Brain microvascular endothelial cell (primary cell): ENCODE data around the gene SUPT20H.

Experiments used
- DNase-seq: peaks from one replicate; pipeline ENCODE4 v3.0.0-alpha.2; 2020
- H3K27ac ChIP-seq: fragments of 250-450 bp; sonication (Bioruptor Pico); 2 replicates; pipeline ENCODE4 v1.5.1; 2020; ENCODE audit warnings: mild to moderate bottlenecking, moderate library complexity
- H3K27me3 ChIP-seq: fragments of 250-450 bp; sonication (Bioruptor Pico); replicated peaks from 2 replicates; pipeline ENCODE4 v1.5.1; 2020; ENCODE audit warnings: mild to moderate bottlenecking
- H3K36me3 ChIP-seq: fragments of 250-450 bp; sonication (Bioruptor Pico); replicated peaks from 2 replicates; pipeline ENCODE4 v1.5.1; 2020; ENCODE audit warnings: mild to moderate bottlenecking
- H3K4me3 ChIP-seq: 2 replicates; pipeline ENCODE4 v1.5.1; 2011; ENCODE audit warnings: low read depth, mild to moderate bottlenecking, control low read depth, low read length, moderate library complexity
- CTCF ChIP-seq: IDR thresholded peaks from 2 replicates; pipeline ENCODE4 v1.5.1; 2011; ENCODE audit warnings: low read depth, mild to moderate bottlenecking, moderate library complexity, low read length, control low read depth, inconsistent platforms; ENCODE audit errors: missing control alignments
- in situ Hi-C: cut with HindIII; loops from 2 replicates; pipeline ENCODE4 v1.10.0; 2017; ENCODE audit warnings: low sequenced_read_pairs, low pct_ligation_motif_present

Gene SUPT20H

GRCh38 chr13:37011788-37012187 is 47.7 kb downstream of the SUPT20H start:
- Histone ChIP-seq H3K4me3 (no peak overlapping the region), H3K27me3 (no peaks in the 10 kb centered on the region), H3K27ac (no peak overlapping the region), H3K36me3 (peaks cover 49% of the 10 kb centered on the region)
- in situ Hi-C loops: no loop called here
- no peak for DNase-seq
- TF ChIP-seq CTCF: no peak

GRCh38 chr13:37011002-37011401 is 48.5 kb downstream of the SUPT20H start:
- no peak for DNase-seq
- H3K27ac ChIP-seq: no peak overlapping the region
- TF ChIP-seq CTCF: no peak
- peaks cover 52% of the 10 kb centered on the region for H3K36me3 ChIP-seq
- in situ Hi-C loops: no loop called here
- no peak overlapping the region for H3K4me3 ChIP-seq
- no peaks in the 10 kb centered on the region for H3K27me3 ChIP-seq

- no peaks in the 10 kb centered on the region for H3K27me3 ChIP-seq
- no peak for DNase-seq
- in situ Hi-C loops: no loop called here
- no peak overlapping the region for H3K4me3 ChIP-seq
- no peak overlapping the region for H3K27ac ChIP-seq
- peaks cover 52% of the 10 kb centered on the region for H3K36me3 ChIP-seq
- TF ChIP-seq CTCF: no peak
These were observed 49.1 kb downstream of the SUPT20H start for GRCh38 chr13:37010424-37010823.

- in situ Hi-C loops: no loop called here
- TF ChIP-seq CTCF: no peak
- no peak for DNase-seq
- Histone ChIP-seq H3K27ac (no peak overlapping the region), H3K27me3 (no peaks in the 10 kb centered on the region), H3K4me3 (no peak overlapping the region), H3K36me3 (peaks cover 54% of the 10 kb centered on the region)
These were observed 49.8 kb downstream of the SUPT20H start for GRCh38 chr13:37009692-37010091.

GRCh38 chr13:37001921-37002250 is 57.6 kb downstream of the SUPT20H start:
- Histone ChIP-seq H3K4me3 (peak overlapping the region; percentile 96), H3K36me3 (peaks cover 20% of the 10 kb centered on the region), H3K27ac (no peak overlapping the region), H3K27me3 (no peaks in the 10 kb centered on the region)
- in situ Hi-C loops: no loop called here
- no peak for DNase-seq
- no peak for TF ChIP-seq CTCF

- Histone ChIP-seq H3K4me3 (peak within 1 kb of the TSS; percentile 96), H3K27ac (peak within 1 kb of the TSS; percentile 96), H3K36me3 (peaks cover 11% of the 10 kb centered on the region), H3K27me3 (no peaks in the 10 kb centered on the region)
- peak; percentile 70 for DNase-seq
- in situ Hi-C loops: no loop called here
- TF ChIP-seq CTCF: peak; percentile 70
These were observed 60.3 kb downstream of the SUPT20H start, which contains the start of gene ALG5 for GRCh38 chr13:36999054-36999714. ALG5 (minus strand) TSS chr13:36999340; CDS start chr13:36999300, 40 bp downstream.
